ENCODE measurements around the gene SPTB. TPM values are rescaled to one million over a fixed set of nuclear protein-coding genes. Genes with fewer than 3 reads are reported as not detected.

Gene SPTB
- total and polyA plus RNA-seq, 4 donors, result 1.1 to 7.9 (median 3.5) TPM

GRCh38 chr14:64849940-64850339, 29.8 kb downstream of the SPTB start:
- no peak overlapping the region for H3K27ac ChIP-seq (ENCODE audit: low read depth in 1 of 2, low read length in 2 of 2)
- WGBS, 2 donors, result 89 to 93% methylated on average over 4 of the region's 4 CpGs

DNA sequence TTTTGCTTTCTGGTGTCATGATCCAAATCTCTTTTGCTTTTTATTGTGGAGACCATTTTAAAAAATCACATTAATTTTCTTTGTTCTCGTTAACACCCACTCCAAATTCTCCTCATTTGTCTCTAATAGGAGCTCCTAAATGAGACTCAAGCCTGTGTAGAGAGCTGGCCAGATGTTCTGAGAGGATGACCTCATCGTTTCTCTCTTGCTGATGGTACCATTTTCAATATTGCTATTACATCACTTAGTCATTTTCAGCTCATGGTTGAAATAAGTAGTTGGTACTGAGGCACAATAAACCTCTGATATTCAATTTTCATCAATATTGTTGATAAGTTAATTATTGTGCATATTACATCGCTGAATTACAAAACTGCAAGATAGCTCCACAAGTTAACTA, 31.5 kb downstream of the SPTB start:
- ATAC-seq (ENCODE audit: low FRiP score), result no peak
- Histone ChIP-seq H3K27me3 (ENCODE audit: control insufficient read depth in 1 of 2, insufficient read depth in 2 of 2, low read length in 1 of 2) (no peaks in the 10 kb centered on the region), H3K27ac (ENCODE audit: low read depth in 1 of 2, low read length in 2 of 2) (no peak overlapping the region), H3K4me3 (ENCODE audit: low read length in 2 of 2) (no peak overlapping the region), H3K4me1 (ENCODE audit: control insufficient read depth in 1 of 2, insufficient read depth in 2 of 2, low read length in 2 of 2) (no peaks in the 10 kb centered on the region), H3K9me3 (ENCODE audit: control insufficient read depth, low read length) (no peaks in the 10 kb centered on the region), H3K36me3 (ENCODE audit: control insufficient read depth in 1 of 2, insufficient read depth in 2 of 2, low read length in 1 of 2) (no peaks in the 10 kb centered on the region)
- intact Hi-C loops (cut with DNase I), result no loop called here
- WGBS, 2 donors, result 92 to 93% methylated on average over 3 of the region's 3 CpGs
- DNase-seq, result no peak

More at GRCh38 chr14:64849940-64850339, 29.8 kb downstream of the SPTB start:
- ATAC-seq (ENCODE audit: low FRiP score), result no peak
- H3K4me3 ChIP-seq (ENCODE audit: low read length in 2 of 2), result no peak overlapping the region
- DNase-seq, result no peak
- H3K27me3 ChIP-seq (ENCODE audit: control insufficient read depth in 1 of 2, insufficient read depth in 2 of 2, low read length in 1 of 2), result no peaks in the 10 kb centered on the region
- no peaks in the 10 kb centered on the region for H3K4me1 ChIP-seq (ENCODE audit: control insufficient read depth in 1 of 2, insufficient read depth in 2 of 2, low read length in 2 of 2)
- intact Hi-C loops (cut with DNase I), result no loop called here
- H3K9me3 ChIP-seq (ENCODE audit: control insufficient read depth, low read length), result no peaks in the 10 kb centered on the region
- no peaks in the 10 kb centered on the region for H3K36me3 ChIP-seq (ENCODE audit: control insufficient read depth in 1 of 2, insufficient read depth in 2 of 2, low read length in 1 of 2)

DNA sequence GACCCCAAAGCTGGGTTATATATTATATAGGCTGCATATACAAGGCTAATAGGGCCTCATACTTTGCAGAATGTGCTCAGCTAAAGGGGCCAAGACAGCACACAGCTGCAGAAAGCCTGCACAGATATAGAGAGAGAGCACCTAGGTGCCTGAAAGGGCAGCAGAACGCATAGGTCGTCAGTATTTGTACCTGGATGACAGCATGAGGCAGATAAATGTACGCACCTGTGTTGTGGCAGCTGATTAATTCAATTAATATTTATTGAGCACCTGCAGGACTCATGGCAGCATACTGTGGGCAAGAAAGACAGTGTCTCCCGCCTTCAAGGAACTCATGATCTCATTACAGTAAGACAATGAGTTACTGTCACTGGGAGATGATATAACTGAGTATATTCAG, 33.4 kb downstream of the SPTB start:
- no peaks in the 10 kb centered on the region for H3K9me3 ChIP-seq (ENCODE audit: control insufficient read depth, low read length)
- no peak overlapping the region for H3K4me3 ChIP-seq (ENCODE audit: low read length in 2 of 2)
- ATAC-seq (ENCODE audit: low FRiP score) (no peak), DNase-seq (no peak)
- H3K27me3 ChIP-seq (ENCODE audit: control insufficient read depth in 1 of 2, insufficient read depth in 2 of 2, low read length in 1 of 2), result no peaks in the 10 kb centered on the region
- H3K27ac ChIP-seq (ENCODE audit: low read depth in 1 of 2, low read length in 2 of 2), result no peak overlapping the region
- H3K4me1 ChIP-seq (ENCODE audit: control insufficient read depth in 1 of 2, insufficient read depth in 2 of 2, low read length in 2 of 2), result peaks cover 0 to 2% of the 10 kb centered on the region in 2 donors
- H3K36me3 ChIP-seq (ENCODE audit: control insufficient read depth in 1 of 2, insufficient read depth in 2 of 2, low read length in 1 of 2), result no peaks in the 10 kb centered on the region
- WGBS, 2 donors, result 94 to 95% methylated on average over 4 of the region's 4 CpGs
- intact Hi-C loops (cut with DNase I), result no loop called here

DNA sequence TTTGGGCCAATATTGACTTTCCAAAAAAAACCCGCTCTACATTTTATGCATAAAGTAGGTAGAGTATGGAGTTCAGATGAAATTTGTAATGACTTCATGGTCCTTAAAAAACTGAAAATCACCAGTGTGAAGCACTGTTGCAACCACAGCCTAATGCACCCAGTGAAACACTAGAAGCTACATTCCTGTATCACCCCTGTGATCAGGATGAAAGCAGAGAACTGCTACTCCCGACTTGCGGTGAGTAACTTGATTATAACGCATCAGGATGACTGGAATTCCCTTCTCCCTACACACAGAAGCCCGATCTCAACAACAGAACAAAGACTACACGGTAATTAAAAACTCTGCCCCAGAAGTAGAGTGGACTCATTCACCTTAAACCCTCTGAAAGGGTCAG, 33.8 kb downstream of the SPTB start:
- WGBS, 2 donors, result 86 to 87% methylated on average over 6 of the region's 6 CpGs
- intact Hi-C loops (cut with DNase I), result no loop called here
- Histone ChIP-seq H3K4me1 (ENCODE audit: control insufficient read depth in 1 of 2, insufficient read depth in 2 of 2, low read length in 2 of 2) (peaks cover 0 to 2% of the 10 kb centered on the region in 2 donors), H3K4me3 (ENCODE audit: low read length in 2 of 2) (no peak overlapping the region), H3K27me3 (ENCODE audit: control insufficient read depth in 1 of 2, insufficient read depth in 2 of 2, low read length in 1 of 2) (no peaks in the 10 kb centered on the region), H3K36me3 (ENCODE audit: control insufficient read depth in 1 of 2, insufficient read depth in 2 of 2, low read length in 1 of 2) (no peaks in the 10 kb centered on the region), H3K27ac (ENCODE audit: low read depth in 1 of 2, low read length in 2 of 2) (no peak overlapping the region), H3K9me3 (ENCODE audit: control insufficient read depth, low read length) (no peaks in the 10 kb centered on the region)
- no peak for DNase-seq
- no peak for ATAC-seq (ENCODE audit: low FRiP score)

DNA sequence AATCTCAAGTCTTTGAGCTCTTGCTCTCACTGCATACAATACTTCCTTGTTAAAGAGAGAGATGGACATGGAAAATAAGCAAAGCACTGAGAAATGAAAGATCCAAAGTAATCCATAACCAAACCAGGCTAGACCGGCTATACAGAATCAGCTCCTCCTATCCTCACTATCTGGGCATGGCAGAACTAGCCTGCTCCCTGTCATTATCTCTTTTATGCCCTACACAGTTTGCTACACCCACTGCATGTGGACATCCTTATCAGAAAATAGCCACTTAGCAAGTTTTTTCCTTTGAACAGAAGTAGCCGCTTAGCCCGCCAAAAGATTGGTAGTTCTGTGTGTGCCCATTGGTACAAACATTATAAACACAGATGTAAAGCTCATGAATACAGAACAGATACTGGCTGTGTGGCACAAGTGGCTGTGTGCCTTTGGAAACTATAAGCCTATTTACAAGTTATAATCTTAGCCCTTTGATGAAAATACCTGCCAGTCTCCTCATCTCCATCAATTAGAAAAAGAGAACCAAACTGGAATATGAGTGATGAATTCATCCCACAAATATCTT, 34.7 kb downstream of the SPTB start:
- Histone ChIP-seq H3K4me3 (ENCODE audit: low read length in 2 of 2) (no peak overlapping the region), H3K4me1 (ENCODE audit: control insufficient read depth in 1 of 2, insufficient read depth in 2 of 2, low read length in 2 of 2) (peaks cover 0 to 2% of the 10 kb centered on the region in 2 donors), H3K27me3 (ENCODE audit: control insufficient read depth in 1 of 2, insufficient read depth in 2 of 2, low read length in 1 of 2) (no peaks in the 10 kb centered on the region), H3K9me3 (ENCODE audit: control insufficient read depth, low read length) (no peaks in the 10 kb centered on the region), H3K36me3 (ENCODE audit: control insufficient read depth in 1 of 2, insufficient read depth in 2 of 2, low read length in 1 of 2) (no peaks in the 10 kb centered on the region), H3K27ac (ENCODE audit: low read depth in 1 of 2, low read length in 2 of 2) (no peak overlapping the region)
- intact Hi-C loops (cut with DNase I), result loop anchor here in 1 of 2 donors (5.0 kb wide), 1 partner anchor 43 kb away; no protein-coding TSS in a partner anchor
- WGBS, 2 donors, result 89 to 91% methylated on average over 3 of the region's 3 CpGs
- no peak for ATAC-seq (ENCODE audit: low FRiP score)
- no peak for DNase-seq

- DNase-seq (no peak), ATAC-seq (ENCODE audit: low FRiP score) (no peak)
- Histone ChIP-seq H3K4me1 (ENCODE audit: control insufficient read depth in 1 of 2, insufficient read depth in 2 of 2, low read length in 2 of 2) (peaks cover 0 to 2% of the 10 kb centered on the region in 2 donors), H3K27ac (ENCODE audit: low read depth in 1 of 2, low read length in 2 of 2) (no peak overlapping the region), H3K9me3 (ENCODE audit: control insufficient read depth, low read length) (no peaks in the 10 kb centered on the region), H3K4me3 (ENCODE audit: low read length in 2 of 2) (no peak overlapping the region), H3K27me3 (ENCODE audit: control insufficient read depth in 1 of 2, insufficient read depth in 2 of 2, low read length in 1 of 2) (no peaks in the 10 kb centered on the region), H3K36me3 (ENCODE audit: control insufficient read depth in 1 of 2, insufficient read depth in 2 of 2, low read length in 1 of 2) (no peaks in the 10 kb centered on the region)
- WGBS, 2 donors, result 80 to 82% methylated on average over 2 of the region's 2 CpGs
- intact Hi-C loops (cut with DNase I), result loop anchor here in 1 of 2 donors (5.0 kb wide), 1 partner anchor 42 kb away; no protein-coding TSS in a partner anchor
Observed at GRCh38 chr14:64844272-64844671, 35.4 kb downstream of the SPTB start.

DNA sequence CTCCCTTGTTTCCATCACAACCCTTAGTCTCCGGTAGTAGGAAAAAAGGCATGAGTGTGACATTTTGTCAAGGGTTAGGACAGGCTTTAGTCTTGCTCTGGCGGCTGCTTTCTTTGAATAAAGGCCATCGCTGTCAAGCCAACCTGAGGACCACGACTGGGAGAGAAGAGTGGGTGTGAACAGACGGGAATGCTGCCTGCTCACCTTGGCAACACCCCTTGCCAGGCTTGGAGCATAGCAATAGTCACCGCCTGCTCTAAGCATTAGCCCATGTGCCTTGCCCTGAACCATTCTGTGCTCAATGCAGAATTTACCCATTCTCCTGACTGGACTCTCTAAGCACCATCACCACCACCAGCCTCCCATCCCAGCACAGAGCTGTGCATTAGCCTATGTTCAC, 36.2 kb downstream of the SPTB start:
- peaks cover 0 to 2% of the 10 kb centered on the region in 2 donors for H3K4me1 ChIP-seq (ENCODE audit: control insufficient read depth in 1 of 2, insufficient read depth in 2 of 2, low read length in 2 of 2)
- 78 to 84% methylated on average over 6 of the region's 6 CpGs for WGBS, 2 donors
- no peak overlapping the region for H3K4me3 ChIP-seq (ENCODE audit: low read length in 2 of 2)
- DNase-seq (no peak), ATAC-seq (ENCODE audit: low FRiP score) (no peak)
- no peak overlapping the region for H3K27ac ChIP-seq (ENCODE audit: low read depth in 1 of 2, low read length in 2 of 2)
- no peaks in the 10 kb centered on the region for H3K36me3 ChIP-seq (ENCODE audit: control insufficient read depth in 1 of 2, insufficient read depth in 2 of 2, low read length in 1 of 2)
- no peaks in the 10 kb centered on the region for H3K27me3 ChIP-seq (ENCODE audit: control insufficient read depth in 1 of 2, insufficient read depth in 2 of 2, low read length in 1 of 2)
- intact Hi-C loops (cut with DNase I), result loop anchor here in 1 of 2 donors (5.0 kb wide), 1 partner anchor 41 kb away; no protein-coding TSS in a partner anchor
- H3K9me3 ChIP-seq (ENCODE audit: control insufficient read depth, low read length), result no peaks in the 10 kb centered on the region

- DNase-seq (peak; percentile 76), ATAC-seq (ENCODE audit: low FRiP score) (peak; percentile 66)
- Histone ChIP-seq H3K9me3 (ENCODE audit: control insufficient read depth, low read length) (no peaks in the 10 kb centered on the region), H3K27me3 (ENCODE audit: control insufficient read depth in 1 of 2, insufficient read depth in 2 of 2, low read length in 1 of 2) (no peaks in the 10 kb centered on the region), H3K27ac (ENCODE audit: low read depth in 1 of 2, low read length in 2 of 2) (peak overlapping the region in 1 of 2 donors; percentile 12), H3K4me3 (ENCODE audit: low read length in 2 of 2) (no peak overlapping the region), H3K4me1 (ENCODE audit: control insufficient read depth in 1 of 2, insufficient read depth in 2 of 2, low read length in 2 of 2) (peaks cover 0 to 2% of the 10 kb centered on the region in 2 donors), H3K36me3 (ENCODE audit: control insufficient read depth in 1 of 2, insufficient read depth in 2 of 2, low read length in 1 of 2) (no peaks in the 10 kb centered on the region)
- WGBS, 2 donors, result 35 to 41% methylated on average over 18 of the region's 18 CpGs
- intact Hi-C loops (cut with DNase I), result loop anchor here in 1 of 2 donors (5.0 kb wide), 1 partner anchor 40 kb away; no protein-coding TSS in a partner anchor
Observed at GRCh38 chr14:64841772-64842750, 37.6 kb downstream of the SPTB start.
